HAP-1 (cell line): Measurements from ENCODE around the gene KCNQ1.

Experiments
- DNase-seq, 2 experiments: peaks; one replicate each; pipeline ENCODE4 v3.0.0-alpha.2; 2016 to 2020; ENCODE audit warnings: low spot score in 2 of 2
- H3K27me3 ChIP-seq: fragments of 250-450 bp; sonication (Bioruptor Pico); 2 replicates; pipeline ENCODE4 v1.5.1; 2020; ENCODE audit warnings: low read depth, mild to moderate bottlenecking, moderate library complexity
- H3K36me3 ChIP-seq: fragments of 250-450 bp; sonication (Bioruptor Pico); replicated peaks from 2 replicates; pipeline ENCODE4 v1.5.1; 2020; ENCODE audit warnings: mild to moderate bottlenecking
- H3K4me1 ChIP-seq: fragments of 250-450 bp; sonication (Bioruptor Pico); 2 replicates; pipeline ENCODE4 v1.5.1; 2020; ENCODE audit warnings: mild to moderate bottlenecking
- H3K4me3 ChIP-seq: fragments of 250-450 bp; sonication (Bioruptor Pico); 2 replicates; pipeline ENCODE4 v1.5.1; 2020; ENCODE audit warnings: mild to moderate bottlenecking, moderate library complexity
- H3K9me3 ChIP-seq: fragments of 250-450 bp; sonication (Bioruptor Pico); 2 replicates; pipeline ENCODE4 v1.5.1; 2020; ENCODE audit warnings: mild to moderate bottlenecking, moderate library complexity
- in situ Hi-C: fragments of 300-500 bp; cut with MboI; formaldehyde crosslinking; loops from 3 replicates; pipeline ENCODE4 v1.14.3; 2020; ENCODE audit warnings: low sequenced_read_pairs, inconsistent platforms, mixed read lengths

The KCNQ1 gene, protein sequence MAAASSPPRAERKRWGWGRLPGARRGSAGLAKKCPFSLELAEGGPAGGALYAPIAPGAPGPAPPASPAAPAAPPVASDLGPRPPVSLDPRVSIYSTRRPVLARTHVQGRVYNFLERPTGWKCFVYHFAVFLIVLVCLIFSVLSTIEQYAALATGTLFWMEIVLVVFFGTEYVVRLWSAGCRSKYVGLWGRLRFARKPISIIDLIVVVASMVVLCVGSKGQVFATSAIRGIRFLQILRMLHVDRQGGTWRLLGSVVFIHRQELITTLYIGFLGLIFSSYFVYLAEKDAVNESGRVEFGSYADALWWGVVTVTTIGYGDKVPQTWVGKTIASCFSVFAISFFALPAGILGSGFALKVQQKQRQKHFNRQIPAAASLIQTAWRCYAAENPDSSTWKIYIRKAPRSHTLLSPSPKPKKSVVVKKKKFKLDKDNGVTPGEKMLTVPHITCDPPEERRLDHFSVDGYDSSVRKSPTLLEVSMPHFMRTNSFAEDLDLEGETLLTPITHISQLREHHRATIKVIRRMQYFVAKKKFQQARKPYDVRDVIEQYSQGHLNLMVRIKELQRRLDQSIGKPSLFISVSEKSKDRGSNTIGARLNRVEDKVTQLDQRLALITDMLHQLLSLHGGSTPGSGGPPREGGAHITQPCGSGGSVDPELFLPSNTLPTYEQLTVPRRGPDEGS

DNA sequence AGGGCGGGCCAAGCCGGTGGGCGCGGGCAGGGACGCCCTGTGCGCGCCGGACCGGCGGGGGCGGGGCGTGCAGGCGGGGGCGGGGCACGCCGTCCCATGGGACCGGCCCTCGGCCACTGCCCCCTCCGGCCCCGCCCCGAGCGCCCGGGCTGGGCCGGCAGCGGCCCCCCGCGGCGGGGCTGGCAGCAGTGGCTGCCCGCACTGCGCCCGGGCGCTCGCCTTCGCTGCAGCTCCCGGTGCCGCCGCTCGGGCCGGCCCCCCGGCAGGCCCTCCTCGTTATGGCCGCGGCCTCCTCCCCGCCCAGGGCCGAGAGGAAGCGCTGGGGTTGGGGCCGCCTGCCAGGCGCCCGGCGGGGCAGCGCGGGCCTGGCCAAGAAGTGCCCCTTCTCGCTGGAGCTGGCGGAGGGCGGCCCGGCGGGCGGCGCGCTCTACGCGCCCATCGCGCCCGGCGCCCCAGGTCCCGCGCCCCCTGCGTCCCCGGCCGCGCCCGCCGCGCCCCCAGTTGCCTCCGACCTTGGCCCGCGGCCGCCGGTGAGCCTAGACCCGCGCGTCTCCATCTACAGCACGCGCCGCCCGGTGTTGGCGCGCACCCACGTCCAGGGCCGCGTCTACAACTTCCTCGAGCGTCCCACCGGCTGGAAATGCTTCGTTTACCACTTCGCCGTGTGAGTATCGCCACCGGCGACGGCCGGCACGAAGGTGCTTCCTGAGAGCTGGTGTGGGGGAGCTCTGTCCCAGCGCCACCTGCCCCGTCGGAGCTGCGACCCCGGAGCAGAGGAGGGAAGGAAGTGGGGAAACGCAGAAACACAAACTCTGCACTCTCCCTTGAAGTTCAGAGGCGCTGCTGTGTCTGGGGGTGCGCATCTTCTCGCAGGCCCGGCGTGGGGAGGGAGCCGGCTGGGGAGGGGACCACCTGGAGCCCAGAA lies at the start of gene KCNQ1:
Gene KCNQ1 (plus strand): TSS at position 188 of the 925 bp plus-strand sequence. CDS start 91 bp downstream, at position 279.
- 0 out of 2 replicates have a peak, but pooled peaks cover 3% of the 10 kb centered on the region for H3K27me3 ChIP-seq
- peak; percentile 49 to 75 for DNase-seq
- no peaks in the 10 kb centered on the region for H3K4me1 ChIP-seq
- in situ Hi-C loops, result no loop called here
- no peaks in the 10 kb centered on the region for H3K36me3 ChIP-seq
- no peaks in the 10 kb centered on the region for H3K9me3 ChIP-seq
- peak within 1 kb of the TSS; percentile 29 for H3K4me3 ChIP-seq

DNA sequence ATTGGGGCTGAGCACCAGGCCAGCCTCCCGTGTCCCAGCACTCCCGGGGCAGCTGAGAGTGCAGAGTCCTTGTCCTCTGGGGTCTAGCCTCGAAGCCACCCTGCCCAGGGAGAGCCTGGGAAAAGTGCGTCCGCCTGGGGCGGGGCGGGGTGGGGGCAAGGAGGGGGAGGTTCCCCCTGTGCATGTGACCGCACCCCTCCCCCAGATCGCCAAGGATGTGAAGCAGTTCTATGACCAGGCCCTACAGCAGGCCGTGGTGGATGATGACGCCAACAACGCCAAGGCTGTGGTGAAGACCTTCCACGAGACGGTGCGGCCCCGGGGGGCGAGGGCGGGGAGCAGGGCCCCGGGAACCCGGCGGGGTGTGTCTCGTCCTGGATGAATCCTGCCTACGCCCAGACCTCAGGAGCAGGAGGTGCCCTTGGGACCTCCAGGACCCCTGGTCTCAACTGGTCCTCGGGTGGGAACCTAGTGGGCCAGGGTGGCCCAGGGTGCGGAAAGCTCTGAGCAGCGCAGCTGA lies 49.5 kb upstream of the KCNQ1 start:
- no peaks in the 10 kb centered on the region for H3K27me3 ChIP-seq
- in situ Hi-C loops, result no loop called here
- H3K4me1 ChIP-seq, result no peaks in the 10 kb centered on the region
- DNase-seq, result no peak
- no peak overlapping the region for H3K4me3 ChIP-seq
- peaks cover 20% of the 10 kb centered on the region for H3K36me3 ChIP-seq
- H3K9me3 ChIP-seq, result no peaks in the 10 kb centered on the region

DNA sequence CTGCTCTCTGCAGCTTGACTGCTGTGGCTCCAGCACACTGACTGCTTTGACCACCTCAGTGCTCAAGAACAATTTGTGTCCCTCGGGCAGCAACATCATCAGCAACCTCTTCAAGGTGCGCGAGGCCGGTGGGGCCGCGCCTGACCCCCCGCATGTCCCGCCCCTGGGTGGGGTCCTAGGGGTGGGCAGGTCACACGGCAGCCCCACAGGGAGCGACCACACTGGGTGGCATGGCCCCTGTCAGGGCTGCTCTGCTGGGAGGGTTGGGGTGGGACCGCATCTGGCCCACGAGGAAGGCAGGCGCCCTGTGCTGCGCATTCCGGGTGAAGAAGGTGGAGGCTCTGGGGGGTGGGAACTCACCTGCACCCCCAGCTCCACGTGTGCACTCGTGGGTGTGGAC lies 49.0 kb upstream of the KCNQ1 start:
- Histone ChIP-seq H3K36me3 (peaks cover 22% of the 10 kb centered on the region), H3K4me1 (no peaks in the 10 kb centered on the region), H3K27me3 (no peaks in the 10 kb centered on the region), H3K4me3 (no peak overlapping the region), H3K9me3 (no peaks in the 10 kb centered on the region)
- DNase-seq, result no peak
- in situ Hi-C loops, result no loop called here

DNA sequence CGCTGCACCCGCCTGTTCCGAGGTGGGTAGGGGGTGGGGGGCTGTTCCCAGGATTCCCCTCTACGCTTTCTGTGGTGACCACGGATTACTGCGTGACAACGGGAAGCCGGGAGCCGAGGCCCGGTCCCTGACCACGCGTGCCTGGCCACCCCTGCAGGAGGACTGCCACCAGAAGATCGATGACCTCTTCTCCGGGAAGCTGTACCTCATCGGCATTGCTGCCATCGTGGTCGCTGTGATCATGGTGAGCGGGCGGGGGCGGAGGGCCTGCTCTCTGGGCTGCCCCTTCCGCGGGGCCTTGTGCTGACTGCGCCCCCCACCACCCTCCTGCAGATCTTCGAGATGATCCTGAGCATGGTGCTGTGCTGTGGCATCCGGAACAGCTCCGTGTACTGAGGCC lies 48.3 kb upstream of the KCNQ1 start:
- no peak for DNase-seq
- Histone ChIP-seq H3K4me3 (no peak overlapping the region), H3K4me1 (no peaks in the 10 kb centered on the region), H3K27me3 (no peaks in the 10 kb centered on the region), H3K9me3 (no peaks in the 10 kb centered on the region), H3K36me3 (peaks cover 24% of the 10 kb centered on the region)
- in situ Hi-C loops, result no loop called here

DNA sequence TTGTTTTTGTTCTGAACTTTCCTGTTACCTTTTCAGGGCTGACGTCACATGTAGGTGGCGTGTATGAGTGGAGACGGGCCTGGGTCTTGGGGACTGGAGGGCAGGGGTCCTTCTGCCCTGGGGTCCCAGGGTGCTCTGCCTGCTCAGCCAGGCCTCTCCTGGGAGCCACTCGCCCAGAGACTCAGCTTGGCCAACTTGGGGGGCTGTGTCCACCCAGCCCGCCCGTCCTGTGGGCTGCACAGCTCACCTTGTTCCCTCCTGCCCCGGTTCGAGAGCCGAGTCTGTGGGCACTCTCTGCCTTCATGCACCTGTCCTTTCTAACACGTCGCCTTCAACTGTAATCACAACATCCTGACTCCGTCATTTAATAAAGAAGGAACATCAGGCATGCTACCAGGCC lies 47.8 kb upstream of the KCNQ1 start:
- no peaks in the 10 kb centered on the region for H3K4me1 ChIP-seq
- H3K9me3 ChIP-seq, result no peaks in the 10 kb centered on the region
- in situ Hi-C loops, result no loop called here
- H3K27me3 ChIP-seq, result no peaks in the 10 kb centered on the region
- no peak overlapping the region for H3K4me3 ChIP-seq
- DNase-seq, result no peak
- peaks cover 22% of the 10 kb centered on the region for H3K36me3 ChIP-seq

DNA sequence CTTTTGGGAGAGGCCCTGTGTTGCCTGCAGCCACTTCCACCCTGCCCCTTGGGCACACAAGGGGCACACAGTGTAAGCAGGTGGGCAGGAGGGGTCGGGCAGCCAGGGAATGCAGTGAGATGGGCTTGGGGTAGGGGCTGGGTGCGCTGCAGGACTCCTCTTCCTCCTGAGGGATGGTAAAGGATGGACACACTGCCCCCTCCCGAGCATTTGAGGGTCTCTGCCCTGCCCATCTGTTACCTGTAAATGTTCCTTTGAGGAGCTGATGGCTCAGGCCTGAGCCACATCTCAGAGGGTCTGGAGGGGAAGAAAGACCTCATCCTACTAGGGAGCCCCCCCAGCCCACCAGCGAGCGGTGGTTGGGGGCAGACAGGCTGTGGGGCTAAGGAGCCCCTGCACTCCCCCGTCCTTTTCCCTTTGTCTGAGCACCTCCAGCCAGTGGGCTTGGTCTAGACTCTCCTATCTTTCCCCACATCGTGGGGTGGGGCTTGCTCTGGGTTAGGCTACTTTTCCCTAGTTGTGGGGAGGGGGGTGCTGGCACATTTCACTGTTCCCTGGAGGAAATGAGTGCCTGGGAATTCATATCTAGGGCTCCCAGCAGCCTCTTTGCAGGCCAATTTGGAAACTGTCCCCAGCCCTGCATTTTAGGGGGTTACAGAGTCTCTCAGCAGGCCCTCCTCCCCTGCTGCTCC lies 46.0 kb upstream of the KCNQ1 start:
- H3K36me3 ChIP-seq, result peaks cover 40% of the 10 kb centered on the region
- no peaks in the 10 kb centered on the region for H3K27me3 ChIP-seq
- H3K4me3 ChIP-seq, result peak overlapping the region; percentile 98
- DNase-seq, result no peak
- no peaks in the 10 kb centered on the region for H3K4me1 ChIP-seq
- no peaks in the 10 kb centered on the region for H3K9me3 ChIP-seq
- in situ Hi-C loops, result no loop called here

DNA sequence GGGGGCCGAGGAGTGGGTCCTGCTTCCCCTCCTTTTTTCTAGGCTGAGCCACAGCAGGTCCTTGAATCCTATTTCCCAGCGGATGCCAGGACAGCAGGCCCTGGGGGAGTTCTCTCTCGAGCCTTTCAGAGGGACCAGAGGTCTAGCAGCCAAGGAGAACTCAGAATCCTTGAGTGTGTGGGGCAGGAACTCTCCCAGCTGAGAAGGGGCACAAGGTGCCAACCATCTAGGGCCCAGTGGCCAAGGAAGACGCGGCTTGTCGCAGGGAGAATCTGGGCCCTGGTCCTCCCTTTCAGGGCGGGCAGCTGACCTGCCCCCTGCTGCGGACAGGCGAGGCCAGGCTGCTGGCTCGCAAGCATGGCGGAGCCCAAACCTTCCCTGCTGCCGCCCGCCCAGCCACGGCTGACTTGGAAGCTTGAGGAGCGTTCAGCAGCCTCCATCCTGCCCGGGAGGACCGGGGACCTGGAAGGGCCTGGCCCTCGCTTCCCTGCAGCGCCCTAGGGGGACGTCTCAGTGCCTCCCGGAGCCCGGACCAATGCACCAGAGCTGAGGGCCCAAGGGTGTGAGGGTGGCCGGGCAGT lies 45.2 kb upstream of the KCNQ1 start:
- in situ Hi-C loops, result no loop called here
- Histone ChIP-seq H3K27me3 (no peaks in the 10 kb centered on the region), H3K36me3 (peaks cover 40% of the 10 kb centered on the region), H3K9me3 (no peaks in the 10 kb centered on the region), H3K4me1 (no peaks in the 10 kb centered on the region), H3K4me3 (peak overlapping the region; percentile 98)
- no peak for DNase-seq

DNA sequence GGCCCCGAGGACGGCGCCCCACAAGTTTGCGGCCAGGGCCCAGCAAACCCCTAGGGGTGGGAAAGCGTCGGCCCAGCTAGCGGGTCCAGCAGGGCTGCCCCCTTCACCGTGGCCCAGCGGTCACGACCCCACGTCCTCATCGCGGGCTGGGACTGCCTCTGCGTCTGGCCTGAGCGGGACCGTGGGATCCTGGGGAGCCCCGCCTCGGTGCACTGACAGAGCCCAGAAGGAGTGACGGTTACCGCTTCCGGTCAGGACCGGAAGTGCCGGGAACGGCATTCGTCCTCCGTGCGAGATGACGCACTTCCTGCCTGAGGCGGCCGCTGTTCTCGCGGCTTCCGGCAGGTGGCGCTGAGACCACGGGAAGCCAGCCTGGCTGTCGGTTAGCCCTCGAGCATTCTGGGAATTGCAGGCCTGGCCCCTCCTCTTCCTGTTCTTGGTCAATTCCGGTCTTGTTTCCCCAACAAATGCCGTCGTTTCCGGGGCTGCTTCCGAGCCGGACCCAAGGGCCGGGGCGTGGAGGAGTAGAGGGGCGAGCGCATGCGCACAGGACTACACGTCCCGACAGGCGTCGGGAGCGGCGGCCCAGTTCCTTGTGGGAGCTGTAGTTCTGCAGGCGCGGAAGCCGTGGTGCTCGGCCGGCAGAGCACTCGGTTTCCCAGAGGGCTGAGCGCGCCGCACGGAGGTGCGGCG lies 44.6 kb upstream of the KCNQ1 start, which contains the start of gene TSSC4:
Gene TSSC4 (plus strand): TSS at position 682 of the 693 bp plus-strand sequence. CDS start 1,884 bp downstream, outside the sequence.
- Histone ChIP-seq H3K36me3 (peaks cover 40% of the 10 kb centered on the region), H3K27me3 (no peaks in the 10 kb centered on the region), H3K4me1 (no peaks in the 10 kb centered on the region), H3K9me3 (no peaks in the 10 kb centered on the region), H3K4me3 (peak within 1 kb of the TSS; percentile 98)
- in situ Hi-C loops, result no loop called here
- DNase-seq, result peak; percentile 97 to 99

DNA sequence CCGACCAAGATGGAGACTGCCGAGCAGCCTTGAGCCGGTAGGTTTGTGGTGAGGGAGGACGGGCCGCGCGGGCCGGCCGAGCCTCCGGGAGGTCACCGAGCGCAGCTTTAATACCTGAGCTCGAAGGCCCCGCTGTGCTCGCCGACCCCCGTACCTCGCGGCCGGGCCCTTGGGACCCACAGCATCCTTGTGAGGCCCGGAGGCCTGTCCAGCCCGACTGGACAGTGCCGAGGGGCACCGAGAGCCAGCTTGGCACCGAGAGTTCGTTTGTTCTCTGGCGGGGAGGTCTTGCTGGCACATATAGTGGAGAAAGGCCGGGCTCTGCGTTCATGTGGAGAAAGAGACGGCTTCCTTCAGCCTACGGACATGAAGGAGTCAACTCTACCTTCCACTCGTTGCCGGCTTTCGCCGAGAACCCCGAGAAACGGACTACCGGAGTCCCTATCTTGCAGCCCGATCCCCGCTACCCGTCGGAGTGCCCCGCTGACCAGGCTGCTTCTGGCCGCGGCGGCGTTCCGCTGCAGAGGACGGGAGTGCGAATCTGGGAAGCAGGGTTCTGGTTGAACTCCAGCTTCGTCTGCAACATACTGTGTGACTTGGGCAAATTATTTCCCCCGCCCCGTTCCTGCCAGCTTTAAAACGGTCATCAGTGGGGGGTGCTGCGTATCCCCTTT lies 43.9 kb upstream of the KCNQ1 start:
- no peaks in the 10 kb centered on the region for H3K4me1 ChIP-seq
- DNase-seq, result no peak
- peak overlapping the region; percentile 98 for H3K4me3 ChIP-seq
- no peaks in the 10 kb centered on the region for H3K27me3 ChIP-seq
- peaks cover 34% of the 10 kb centered on the region for H3K36me3 ChIP-seq
- in situ Hi-C loops, result no loop called here
- H3K9me3 ChIP-seq, result no peaks in the 10 kb centered on the region

DNA sequence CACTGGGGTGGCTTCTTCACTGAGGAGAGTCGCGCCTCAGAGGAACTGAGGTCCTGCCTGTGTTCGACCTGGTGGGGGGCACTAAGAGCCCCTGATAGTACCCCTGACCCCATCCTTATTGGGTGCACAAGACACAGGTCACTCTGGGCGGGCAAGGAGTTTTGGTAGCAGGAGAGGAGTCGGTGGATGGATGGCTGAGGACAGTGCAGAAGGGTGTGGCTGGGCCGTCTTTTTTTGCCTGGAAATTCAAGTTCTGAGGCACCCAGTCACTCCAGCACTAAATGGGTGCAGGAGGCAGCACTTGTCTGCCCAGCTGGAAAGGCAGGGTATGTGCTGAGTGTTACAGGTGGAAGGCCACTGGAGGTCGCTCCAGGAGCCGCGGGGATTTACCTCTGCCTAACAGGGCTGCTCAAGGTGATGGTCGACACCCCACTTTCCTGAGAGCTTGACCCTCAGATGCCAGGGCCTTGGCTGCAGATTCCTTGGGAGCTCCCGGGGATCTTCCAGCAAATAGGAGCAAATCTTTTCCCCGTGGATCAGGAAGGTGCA lies 43.3 kb upstream of the KCNQ1 start:
- Histone ChIP-seq H3K27me3 (no peaks in the 10 kb centered on the region), H3K36me3 (peaks cover 28% of the 10 kb centered on the region), H3K4me3 (peak overlapping the region; percentile 98), H3K9me3 (no peaks in the 10 kb centered on the region), H3K4me1 (no peaks in the 10 kb centered on the region)
- no peak for DNase-seq
- in situ Hi-C loops, result no loop called here

DNA sequence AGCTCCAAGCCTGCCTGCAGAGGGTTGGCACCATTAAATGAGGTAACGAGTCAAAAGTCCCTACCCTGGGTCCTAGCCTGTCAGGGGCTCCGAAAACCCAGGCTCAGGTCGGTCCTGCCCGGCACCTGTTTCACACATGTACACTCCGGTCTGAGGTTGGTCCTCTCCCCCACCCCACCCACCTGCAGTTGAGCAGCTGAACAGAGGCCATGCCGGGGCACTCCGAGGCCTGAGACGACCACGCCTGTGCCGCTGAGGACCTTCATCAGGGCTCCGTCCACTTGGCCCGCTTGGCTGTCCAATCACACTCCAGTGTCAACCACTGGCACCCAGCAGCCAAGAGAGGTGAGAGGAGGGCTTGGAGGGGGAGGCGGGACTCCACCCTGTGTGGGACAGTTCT lies 42.7 kb upstream of the KCNQ1 start:
- no peaks in the 10 kb centered on the region for H3K9me3 ChIP-seq
- H3K4me3 ChIP-seq, result no peak overlapping the region
- H3K4me1 ChIP-seq, result no peaks in the 10 kb centered on the region
- DNase-seq, result no peak
- in situ Hi-C loops, result no loop called here
- H3K36me3 ChIP-seq, result peaks cover 22% of the 10 kb centered on the region
- no peaks in the 10 kb centered on the region for H3K27me3 ChIP-seq
